ENCODE measurements around the gene ACER1. TPM values are rescaled to one million over a fixed set of nuclear protein-coding genes. Genes with fewer than 3 reads are reported as not detected.
A peak's percentile ranks its signal among the peaks of the same experiment; 100 is the strongest.

ACER1 gene
- total and polyA plus RNA-seq, 8 donors, result 0.15 to 0.30 TPM; not detected in 6

GRCh38 chr19:6269101-6269886, 64.1 kb downstream of the ACER1 start:
- Histone ChIP-seq H3K9me3 (no peaks in the 10 kb centered on the region), H3K4me3 (no peak overlapping the region), H3K4me1 (peaks cover 53 to 81% of the 10 kb centered on the region in 2 donors), H3K27me3 (no peaks in the 10 kb centered on the region), H3K27ac (peak overlapping the region; percentile 13 to 30), H3K36me3 (peaks cover 0 to 52% of the 10 kb centered on the region in 2 donors)
- no peak for TF ChIP-seq CTCF (IDR thresholded peaks at IDR 0.05)
- ATAC-seq, result no peak
- DNase-seq, result no peak
- intact Hi-C loops (cut with DNase I), result no loop called here

- Histone ChIP-seq H3K4me3 (no peak overlapping the region), H3K36me3 (peaks cover 0 to 61% of the 10 kb centered on the region in 2 donors), H3K9me3 (no peaks in the 10 kb centered on the region), H3K4me1 (peaks cover 44 to 81% of the 10 kb centered on the region in 2 donors), H3K27me3 (no peaks in the 10 kb centered on the region), H3K27ac (peak overlapping the region; percentile 13 to 30)
- peak in 1 of 4 donors; percentile 40 for DNase-seq
- peak; percentile 51 for ATAC-seq
- intact Hi-C loops (cut with DNase I), result no loop called here
- TF ChIP-seq CTCF (IDR thresholded peaks at IDR 0.05), result no peak
These were observed 65.0 kb downstream of the ACER1 start for GRCh38 chr19:6268382-6268771.

GRCh38 chr19:6267552-6268381, 65.6 kb downstream of the ACER1 start:
- no peaks in the 10 kb centered on the region for H3K9me3 ChIP-seq
- DNase-seq, result no peak
- H3K36me3 ChIP-seq, result peaks cover 0 to 67% of the 10 kb centered on the region in 2 donors
- peaks cover 38 to 79% of the 10 kb centered on the region in 2 donors for H3K4me1 ChIP-seq
- H3K27me3 ChIP-seq, result no peaks in the 10 kb centered on the region
- no peak overlapping the region for H3K4me3 ChIP-seq
- H3K27ac ChIP-seq, result peak overlapping the region in 1 of 2 donors; percentile 30
- peak; percentile 38 for ATAC-seq
- TF ChIP-seq CTCF (IDR thresholded peaks at IDR 0.05), result no peak
- intact Hi-C loops (cut with DNase I), result no loop called here

GRCh38 chr19:6264803-6265202, 68.6 kb downstream of the ACER1 start:
- DNase-seq (no peak), ATAC-seq (no peak)
- peak overlapping the region in 1 of 2 donors; percentile 23 for H3K27ac ChIP-seq
- no peak overlapping the region for H3K4me3 ChIP-seq
- no peak for TF ChIP-seq CTCF (IDR thresholded peaks at IDR 0.05)
- intact Hi-C loops (cut with DNase I), result no loop called here
- H3K36me3 ChIP-seq, result peaks cover 0 to 89% of the 10 kb centered on the region in 2 donors
- H3K9me3 ChIP-seq, result no peaks in the 10 kb centered on the region
- peaks cover 15 to 77% of the 10 kb centered on the region in 2 donors for H3K4me1 ChIP-seq
- H3K27me3 ChIP-seq, result no peaks in the 10 kb centered on the region

Measured in left lung (tissue), 10 donors.